Measurements from ENCODE around the gene WDR7.

The WDR7 gene

GRCh38 chr18:57084331-57085271 lies 433.4 kb downstream of the WDR7 start:
- no peak overlapping the region for H3K4me3 ChIP-seq (replicated peaks; ENCODE audit: low read depth, low read length)
- no peak for TF ChIP-seq CTCF (IDR thresholded peaks at IDR 0.05; ENCODE audit: low read length, missing control alignments)
- no peak for DNase-seq (ENCODE audit: low read depth)

GRCh38 chr18:57085371-57085770 lies 434.2 kb downstream of the WDR7 start:
- H3K4me3 ChIP-seq (replicated peaks; ENCODE audit: low read depth, low read length) = no peak overlapping the region
- no peak for TF ChIP-seq CTCF (IDR thresholded peaks at IDR 0.05; ENCODE audit: low read length, missing control alignments)
- no peak for DNase-seq (ENCODE audit: low read depth)

GRCh38 chr18:57086163-57086562 lies 435.0 kb downstream of the WDR7 start:
- DNase-seq (ENCODE audit: low read depth) = no peak
- TF ChIP-seq CTCF (IDR thresholded peaks at IDR 0.05; ENCODE audit: low read length, missing control alignments) = no peak
- H3K4me3 ChIP-seq (replicated peaks; ENCODE audit: low read depth, low read length) = no peak overlapping the region

All from fibroblast of pulmonary artery (primary cell).